ENCODE measurements around the gene LUZP2. TPM values are rescaled to one million over a fixed set of nuclear protein-coding genes. Genes with fewer than 3 reads are reported as not detected.

The LUZP2 gene
- total and polyA plus RNA-seq, 9 of the 15 experiments (the other 6 are each of a cell fraction or from before 2014, with no cell fraction given): not detected

DNA sequence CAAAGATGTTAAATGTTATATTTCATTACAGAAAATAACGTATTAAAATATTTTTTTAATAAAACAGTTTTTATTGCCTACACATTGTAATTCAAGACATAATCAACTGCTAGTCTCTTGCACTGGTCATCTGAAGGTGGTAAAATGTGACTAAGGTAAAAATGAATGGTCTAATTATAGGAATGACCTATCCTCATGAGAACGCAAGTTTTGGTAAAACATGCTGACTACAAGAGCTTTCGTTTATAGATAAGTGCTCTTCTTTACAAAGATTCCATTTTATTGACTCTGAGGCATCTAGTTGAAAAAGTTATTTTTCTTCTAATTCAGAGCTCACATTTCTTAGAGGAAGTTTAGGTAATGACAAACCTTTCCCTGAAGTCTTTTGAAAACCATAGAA, 27.3 kb downstream of the LUZP2 start:
- H3K36me3 ChIP-seq (ENCODE audit: control insufficient read depth, insufficient read depth, low read length): no peaks in the 10 kb centered on the region
- in situ Hi-C loops (cut with MboI): no loop called here
- BruUV-seq (replicated peaks): no TSS peak
- TF ChIP-seq RBM39 (optimal IDR thresholded peaks at IDR 0.05; ENCODE audit: low read depth, low read length) (no peak), SMARCA4 (IDR thresholded peaks at IDR 0.05) (no peak), SRSF3 (IDR thresholded peaks at IDR 0.05; ENCODE audit: insufficient read depth, low read length) (no peak), ZKSCAN3 (CRISPR knock-in tag; IDR thresholded peaks at IDR 0.05) (no peak), FOXM1 (IDR thresholded peaks at IDR 0.05; ENCODE audit: low read depth) (no peak), FOXM1 (CRISPR knock-in tag; IDR thresholded peaks at IDR 0.05; ENCODE audit: low read depth) (no peak), ZFP36 (IDR thresholded peaks at IDR 0.05; ENCODE audit: low read depth, low read length, partially characterized antibody) (no peak), SPI1 (IDR thresholded peaks at IDR 0.05; ENCODE audit: borderline replicate concordance, low read depth, low read length) (no peak), MAFG (tag; conservative IDR thresholded peaks at IDR 0.05) (no peak), ZNF316 (IDR thresholded peaks at IDR 0.05) (no peak)
- TF ChIP-seq, protein P1, sequence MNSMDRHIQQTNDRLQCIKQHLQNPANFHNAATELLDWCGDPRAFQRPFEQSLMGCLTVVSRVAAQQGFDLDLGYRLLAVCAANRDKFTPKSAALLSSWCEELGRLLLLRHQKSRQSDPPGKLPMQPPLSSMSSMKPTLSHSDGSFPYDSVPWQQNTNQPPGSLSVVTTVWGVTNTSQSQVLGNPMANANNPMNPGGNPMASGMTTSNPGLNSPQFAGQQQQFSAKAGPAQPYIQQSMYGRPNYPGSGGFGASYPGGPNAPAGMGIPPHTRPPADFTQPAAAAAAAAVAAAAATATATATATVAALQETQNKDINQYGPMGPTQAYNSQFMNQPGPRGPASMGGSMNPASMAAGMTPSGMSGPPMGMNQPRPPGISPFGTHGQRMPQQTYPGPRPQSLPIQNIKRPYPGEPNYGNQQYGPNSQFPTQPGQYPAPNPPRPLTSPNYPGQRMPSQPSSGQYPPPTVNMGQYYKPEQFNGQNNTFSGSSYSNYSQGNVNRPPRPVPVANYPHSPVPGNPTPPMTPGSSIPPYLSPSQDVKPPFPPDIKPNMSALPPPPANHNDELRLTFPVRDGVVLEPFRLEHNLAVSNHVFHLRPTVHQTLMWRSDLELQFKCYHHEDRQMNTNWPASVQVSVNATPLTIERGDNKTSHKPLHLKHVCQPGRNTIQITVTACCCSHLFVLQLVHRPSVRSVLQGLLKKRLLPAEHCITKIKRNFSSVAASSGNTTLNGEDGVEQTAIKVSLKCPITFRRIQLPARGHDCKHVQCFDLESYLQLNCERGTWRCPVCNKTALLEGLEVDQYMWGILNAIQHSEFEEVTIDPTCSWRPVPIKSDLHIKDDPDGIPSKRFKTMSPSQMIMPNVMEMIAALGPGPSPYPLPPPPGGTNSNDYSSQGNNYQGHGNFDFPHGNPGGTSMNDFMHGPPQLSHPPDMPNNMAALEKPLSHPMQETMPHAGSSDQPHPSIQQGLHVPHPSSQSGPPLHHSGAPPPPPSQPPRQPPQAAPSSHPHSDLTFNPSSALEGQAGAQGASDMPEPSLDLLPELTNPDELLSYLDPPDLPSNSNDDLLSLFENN (IDR thresholded peaks at IDR 0.05; ENCODE audit: low read depth in 2 of 2, low read length in 2 of 2): no peak
- ChIA-PET POLR2A (no interaction called here), CTCF (ENCODE audit: low intra/inter-chr PET ratio) (no interaction called here)
- H3K27ac ChIP-seq (ENCODE audit: extremely low read depth, low read depth, low read length): no peak overlapping the region
- ATAC-seq: no peak
- H3K9me3 ChIP-seq (replicated peaks; ENCODE audit: control insufficient read depth, insufficient read depth, low read depth, low read length): no peaks in the 10 kb centered on the region
- H3K4me3 ChIP-seq: no peak overlapping the region
- H3K9me1 ChIP-seq (ENCODE audit: control insufficient read depth, insufficient read depth, low read length): no peaks in the 10 kb centered on the region
- no peak overlapping the region for H3K4me2 ChIP-seq (ENCODE audit: insufficient read depth, low read length)
- no peak overlapping the region for H3K9ac ChIP-seq (ENCODE audit: insufficient read depth in 1 of 2, low read depth in 2 of 2, low read length in 2 of 2)
- H2AFZ ChIP-seq (ENCODE audit: low read depth, low read length): no peak overlapping the region
- no peaks in the 10 kb centered on the region for H4K20me1 ChIP-seq (replicated peaks; ENCODE audit: control insufficient read depth, insufficient read depth, low read length)
- intact Hi-C loops (cut with micrococcal nuclease): no loop called here
- 2% methylated on average over 3 of the region's 3 CpGs for WGBS (ENCODE audit: insufficient coverage, low coverage, missing lambda C conversion rate)
- H3K27me3 ChIP-seq (ENCODE audit: control insufficient read depth in 2 of 2, insufficient read depth in 2 of 2, low read length in 2 of 2): no peaks in the 10 kb centered on the region
- no peaks in the 10 kb centered on the region for H3K4me1 ChIP-seq (replicated peaks in 1 of 2; ENCODE audit: control insufficient read depth in 2 of 2, insufficient read depth in 2 of 2, low read length in 2 of 2)
- no peak for DNase-seq (ENCODE audit: extremely low read depth in 1 of 4, low spot score in 3 of 4)
- FAIRE-seq: no peak
- H3K79me2 ChIP-seq (ENCODE audit: control insufficient read depth, insufficient read depth, low read length): no peaks in the 10 kb centered on the region
